GM12891 (cell line): ENCODE results near the gene WIPF2.

Experiments
- POLR2A ChIP-seq: IDR thresholded peaks from 2 replicates; pipeline ENCODE4 v1.6.1; 2011; ENCODE audit warnings: low read depth, low read length, control low read depth
- POU2F2 ChIP-seq: IDR thresholded peaks from 2 replicates; pipeline ENCODE4 v1.6.1; 2011; ENCODE audit warnings: low read depth, mild to moderate bottlenecking, control low read depth, low read length, moderate library complexity
- TAF1 ChIP-seq: IDR thresholded peaks from 2 replicates; pipeline ENCODE4 v1.6.1; 2011; ENCODE audit warnings: low read depth, low read length, control low read depth

DNA sequence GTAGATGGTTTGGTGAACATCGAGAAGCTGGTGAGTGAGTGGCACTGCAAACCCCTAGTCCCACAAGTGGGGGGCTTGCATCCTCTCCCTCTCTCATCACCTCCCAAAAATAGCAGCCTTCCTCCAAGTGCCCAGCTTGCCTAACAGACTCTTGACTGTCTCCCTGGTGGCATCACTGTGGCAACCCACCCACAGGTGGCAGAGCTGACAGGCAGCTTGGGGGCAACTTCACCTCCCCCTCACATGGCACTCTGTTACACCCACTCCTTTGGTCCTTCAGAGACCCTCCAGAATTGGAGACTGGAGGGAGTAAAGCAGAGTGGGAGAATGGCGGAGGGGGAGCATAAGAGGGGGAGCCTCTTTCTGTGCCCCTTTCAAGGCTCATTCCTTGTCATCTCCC lies 26.1 kb upstream of the WIPF2 start:
- no peak for TF ChIP-seq POLR2A
- no peak for TF ChIP-seq TAF1
- TF ChIP-seq POU2F2: no peak
